HUES6 (cell line): Measurements from ENCODE around the gene MPHOSPH10.
A peak's percentile ranks its signal among the peaks of the same experiment; 100 is the strongest.
"Not testable (repeated sequence)": the region's sequence is repeated elsewhere in the genome, so short reads cannot be mapped to it uniquely, and the experiment has no call there.

Source experiments
- H3K27ac ChIP-seq: 2 replicates; pipeline ENCODE4 v1.7.0; 2013; ENCODE audit warnings: low read depth, mild to moderate bottlenecking, low read length, inconsistent platforms
- H3K27me3 ChIP-seq: 2 replicates; pipeline ENCODE4 v1.6.1; 2013; ENCODE audit warnings: low read length; ENCODE audit not compliant: control insufficient read depth, insufficient read depth
- H3K36me3 ChIP-seq: 2 replicates; pipeline ENCODE4 v1.6.1; 2013; ENCODE audit warnings: low read length; ENCODE audit not compliant: control insufficient read depth, insufficient read depth
- H3K4me1 ChIP-seq: 2 replicates; pipeline ENCODE4 v1.6.1; 2013; ENCODE audit warnings: low read length; ENCODE audit not compliant: control insufficient read depth, insufficient read depth
- H3K4me3 ChIP-seq: 2 replicates; pipeline ENCODE4 v1.5.1; 2013; ENCODE audit warnings: low read depth, low read length
- H3K9ac ChIP-seq: one replicate; pipeline ENCODE4 v1.6.1; 2013; ENCODE audit warnings: mild to moderate bottlenecking, low read length
- H3K9me3 ChIP-seq: 2 replicates; pipeline ENCODE4 v1.6.1; 2013; ENCODE audit warnings: low read depth, low read length; ENCODE audit not compliant: control insufficient read depth, insufficient read depth

Gene MPHOSPH10

GRCh38 chr2:71125506-71126294 lies 4.7 kb upstream of the MPHOSPH10 start:
- Histone ChIP-seq H3K9ac (no peak overlapping the region), H3K36me3 (peaks cover 27% of the 10 kb centered on the region), H3K4me3 (no peak overlapping the region), H3K9me3 (no peaks in the 10 kb centered on the region), H3K4me1 (no peaks in the 10 kb centered on the region; the same call in 1 of the 2 replicates), H3K27ac (no peak overlapping the region), H3K27me3 (no peaks in the 10 kb centered on the region)

- Histone ChIP-seq H3K9me3 (no peaks in the 10 kb centered on the region), H3K4me3 (no peak overlapping the region), H3K27ac (no peak overlapping the region), H3K4me1 (peaks cover 4% of the 10 kb centered on the region; the same call in 1 of the 2 replicates), H3K27me3 (no peaks in the 10 kb centered on the region), H3K36me3 (peaks cover 21% of the 10 kb centered on the region), H3K9ac (no peak overlapping the region)
Observed at GRCh38 chr2:71126957-71127356, 3.5 kb upstream of the MPHOSPH10 start.

DNA sequence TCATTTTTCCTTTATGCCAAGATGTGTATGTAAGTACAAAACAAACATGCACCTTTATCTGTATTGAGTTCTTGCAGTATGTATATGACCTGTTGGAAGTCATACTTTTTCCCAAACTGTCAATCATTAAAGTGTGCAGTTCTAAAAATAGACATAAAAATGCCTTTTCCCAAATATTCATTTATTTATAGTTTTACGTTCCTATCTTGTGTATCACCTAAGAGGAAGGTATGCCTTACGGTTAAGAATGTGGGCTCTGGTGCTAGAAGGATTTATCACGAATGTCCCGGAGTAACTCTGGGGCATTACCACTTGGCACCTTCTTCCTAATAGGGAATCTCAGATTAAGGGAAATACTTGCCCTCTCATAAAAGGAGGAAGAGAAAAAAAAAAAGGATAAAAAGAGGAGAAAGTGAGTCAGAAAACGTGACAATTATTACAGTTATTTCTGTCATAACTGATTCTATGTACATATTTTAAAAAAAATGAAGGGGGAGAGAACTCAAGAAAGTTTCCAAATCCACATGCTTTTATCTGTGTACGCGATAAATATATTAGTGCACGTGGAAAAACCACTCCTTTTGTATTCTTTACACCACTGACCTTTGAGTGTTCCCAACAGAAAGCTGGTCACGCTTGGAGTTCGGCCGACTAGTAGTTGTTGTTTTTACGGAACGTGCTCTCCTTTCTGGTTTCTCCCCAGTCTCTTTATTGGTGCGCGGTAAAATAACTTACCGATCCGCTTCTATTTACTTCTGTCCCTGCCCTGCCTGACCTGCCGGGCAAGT lies 1.1 kb upstream of the MPHOSPH10 start:
- H3K27me3 ChIP-seq: no peaks in the 10 kb centered on the region
- peaks cover 21% of the 10 kb centered on the region for H3K36me3 ChIP-seq
- peak overlapping the region; percentile 94 for H3K4me3 ChIP-seq
- no peaks in the 10 kb centered on the region for H3K9me3 ChIP-seq
- peaks cover 4% of the 10 kb centered on the region; the same call in 1 of the 2 replicates for H3K4me1 ChIP-seq
- peak overlapping the region; percentile 88 for H3K9ac ChIP-seq
- H3K27ac ChIP-seq: peak overlapping the region; percentile 58; the same call in 1 of the 2 replicates

- Histone ChIP-seq H3K4me1 (peaks cover 4% of the 10 kb centered on the region; the same call in 1 of the 2 replicates), H3K9ac (peak overlapping the region; percentile 88), H3K4me3 (peak overlapping the region; percentile 94), H3K27ac (peak overlapping the region; percentile 58; the same call in 1 of the 2 replicates), H3K36me3 (peaks cover 26% of the 10 kb centered on the region), H3K27me3 (no peaks in the 10 kb centered on the region), H3K9me3 (no peaks in the 10 kb centered on the region)
Observed at GRCh38 chr2:71129902-71130151, 607 bp upstream of the MPHOSPH10 start.

GRCh38 chr2:71130905-71131244 lies 441 bp downstream of the MPHOSPH10 start:
- H3K9me3 ChIP-seq: no peaks in the 10 kb centered on the region
- H3K4me3 ChIP-seq: peak overlapping the region; percentile 94
- peaks cover 4% of the 10 kb centered on the region; the same call in 1 of the 2 replicates for H3K4me1 ChIP-seq
- H3K27ac ChIP-seq: peak overlapping the region; percentile 58; the same call in 1 of the 2 replicates
- H3K9ac ChIP-seq: peak overlapping the region; percentile 88
- peaks cover 34% of the 10 kb centered on the region for H3K36me3 ChIP-seq
- no peaks in the 10 kb centered on the region for H3K27me3 ChIP-seq

DNA sequence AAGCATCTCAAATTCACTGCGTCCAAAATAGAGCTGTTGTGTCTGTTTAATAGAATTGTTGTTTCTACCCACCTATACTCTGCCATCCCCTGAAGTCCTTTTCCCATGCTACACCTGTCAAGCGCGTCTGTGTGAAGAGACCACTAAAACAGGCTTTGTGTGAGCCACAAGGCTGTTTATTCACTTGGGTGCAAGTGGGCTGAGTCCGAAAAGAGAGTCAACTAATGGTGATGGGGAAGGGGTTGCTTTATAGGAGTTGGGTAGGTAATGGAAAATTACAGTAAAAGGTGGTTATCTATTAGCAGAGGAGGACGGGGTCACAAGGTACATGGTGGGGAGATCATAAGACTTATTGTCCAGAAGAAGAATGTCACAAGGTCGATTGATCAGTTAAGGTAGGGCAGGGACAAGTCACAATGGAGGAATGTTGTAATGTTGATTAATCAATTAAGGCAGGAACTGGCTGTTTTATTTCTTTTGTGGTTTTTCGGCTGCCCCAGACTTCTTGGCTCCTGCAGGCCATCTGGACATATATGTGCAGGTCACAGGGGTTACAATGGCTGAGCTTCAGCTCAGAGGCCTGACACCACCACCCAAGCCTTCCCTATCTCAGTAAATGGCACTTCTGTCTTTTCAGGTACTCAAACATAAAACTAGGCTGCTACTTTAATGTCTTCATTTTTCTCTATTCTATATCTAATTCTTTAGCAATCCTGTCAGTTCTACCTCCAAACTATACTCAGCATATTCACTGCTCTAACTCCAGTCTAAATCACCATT lies 1.1 kb downstream of the MPHOSPH10 start:
- Histone ChIP-seq H3K36me3 (peaks cover 41% of the 10 kb centered on the region), H3K27ac (peak overlapping the region; percentile 58; the same call in 1 of the 2 replicates), H3K4me3 (peak overlapping the region; percentile 94), H3K9ac (peak overlapping the region; percentile 88)
- not testable (repeated sequence) for H3K9me3 ChIP-seq, H3K4me1 ChIP-seq, H3K27me3 ChIP-seq

DNA sequence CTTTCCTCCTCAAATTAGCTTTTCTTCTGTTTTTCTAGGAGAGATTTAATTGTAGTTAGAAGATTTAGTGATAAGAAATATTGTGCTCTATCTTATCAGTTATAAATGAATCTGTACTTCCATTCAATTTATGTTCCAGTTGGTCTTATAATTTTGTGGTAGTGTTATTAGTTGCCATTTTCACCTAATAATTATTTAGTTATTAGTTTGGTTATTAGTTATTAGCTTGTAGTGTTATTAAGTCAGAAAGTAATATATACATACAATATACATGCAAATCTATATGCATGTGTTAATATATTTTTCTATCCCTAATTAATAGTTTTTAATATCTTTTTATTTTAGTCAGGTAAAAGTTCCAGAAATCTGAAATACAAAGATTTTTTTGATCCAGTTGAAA lies 3.2 kb downstream of the MPHOSPH10 start:
- no peaks in the 10 kb centered on the region for H3K27me3 ChIP-seq
- H3K9me3 ChIP-seq: no peaks in the 10 kb centered on the region
- H3K27ac ChIP-seq: no peak overlapping the region
- peaks cover 61% of the 10 kb centered on the region for H3K36me3 ChIP-seq
- H3K4me3 ChIP-seq: no peak overlapping the region
- H3K9ac ChIP-seq: no peak overlapping the region
- peaks cover 4% of the 10 kb centered on the region; the same call in 1 of the 2 replicates for H3K4me1 ChIP-seq

DNA sequence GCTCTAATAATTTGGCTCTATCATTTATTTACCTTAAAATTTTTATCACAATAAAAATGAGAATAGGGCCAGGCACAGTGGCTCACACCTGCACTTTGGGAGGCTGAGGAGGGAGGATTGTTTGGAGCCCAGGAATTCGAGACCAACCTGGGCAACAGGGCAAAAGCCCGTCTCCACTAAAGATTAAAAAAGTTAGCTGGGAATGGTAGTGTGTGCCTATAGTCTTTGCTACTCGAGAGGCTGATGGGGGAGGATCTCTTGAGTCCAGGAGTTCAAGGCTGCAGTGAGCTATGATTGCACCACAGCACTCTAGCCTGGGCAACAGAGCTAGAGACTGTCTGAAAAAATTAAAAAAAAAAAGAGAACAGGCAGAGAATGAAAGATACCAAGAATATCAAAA lies 5.7 kb downstream of the MPHOSPH10 start:
- peaks cover 85% of the 10 kb centered on the region for H3K36me3 ChIP-seq
- H3K9me3 ChIP-seq: no peaks in the 10 kb centered on the region
- 0 out of 2 replicates have a peak, but pooled peaks cover 3% of the 10 kb centered on the region for H3K4me1 ChIP-seq
- no peaks in the 10 kb centered on the region for H3K27me3 ChIP-seq
- no peak overlapping the region for H3K9ac ChIP-seq
- H3K27ac ChIP-seq: no peak overlapping the region
- H3K4me3 ChIP-seq: no peak overlapping the region

DNA sequence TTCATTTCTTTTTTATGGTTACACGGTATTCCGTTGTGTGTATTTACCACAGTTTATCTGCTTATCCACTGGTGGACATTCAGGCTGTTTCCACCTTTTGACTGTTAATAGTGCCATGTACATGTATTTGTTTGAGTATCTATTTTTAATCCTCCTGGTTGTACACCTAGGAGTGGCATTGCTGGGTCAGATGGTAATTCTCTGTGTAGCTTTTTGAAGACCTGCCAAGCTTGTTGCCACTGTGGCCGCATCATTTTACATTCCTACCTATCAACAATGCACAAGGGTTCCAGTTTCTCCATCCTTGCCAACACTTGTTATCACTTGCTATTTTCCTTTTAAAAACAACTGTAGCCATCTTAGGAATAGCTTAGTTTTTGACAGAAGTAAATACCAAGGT lies 13.3 kb downstream of the MPHOSPH10 start:
- Histone ChIP-seq H3K4me1 (no peaks in the 10 kb centered on the region), H3K9ac (no peak overlapping the region), H3K36me3 (peaks cover 95% of the 10 kb centered on the region), H3K4me3 (no peak overlapping the region), H3K9me3 (no peaks in the 10 kb centered on the region), H3K27ac (no peak overlapping the region), H3K27me3 (no peaks in the 10 kb centered on the region)

DNA sequence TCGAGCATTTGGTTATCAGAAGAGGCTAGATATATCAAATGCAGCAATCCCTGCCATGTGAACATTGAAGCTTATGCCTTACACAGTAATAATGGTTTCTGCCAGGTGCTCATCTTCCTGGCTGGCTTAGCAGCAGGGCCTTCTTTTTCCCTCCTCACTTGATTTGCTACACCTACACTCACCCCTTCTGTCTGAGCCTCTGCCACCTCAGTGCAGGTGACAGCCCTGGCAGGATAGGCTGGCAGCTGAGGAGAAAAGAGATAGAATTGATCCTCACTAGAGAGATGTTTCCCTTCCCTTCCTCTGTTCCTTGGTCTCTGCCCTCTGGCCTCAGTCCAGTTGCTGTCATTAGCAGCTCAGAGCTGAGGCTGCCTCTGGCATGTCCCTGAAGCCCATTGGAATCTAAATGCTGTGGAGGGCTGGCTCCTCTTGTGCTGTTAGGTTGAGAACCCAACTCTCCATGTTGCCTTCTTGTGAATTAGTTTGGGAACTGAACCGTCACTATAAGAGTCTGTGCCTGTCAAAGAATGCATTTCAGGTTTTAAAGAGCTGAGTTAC lies 18.2 kb downstream of the MPHOSPH10 start:
- no peak overlapping the region for H3K27ac ChIP-seq
- H3K4me3 ChIP-seq: no peak overlapping the region
- no peaks in the 10 kb centered on the region for H3K4me1 ChIP-seq
- peaks cover 67% of the 10 kb centered on the region for H3K36me3 ChIP-seq
- H3K27me3 ChIP-seq: no peaks in the 10 kb centered on the region
- no peak overlapping the region for H3K9ac ChIP-seq
- H3K9me3 ChIP-seq: no peaks in the 10 kb centered on the region
